Tibial nerve (tissue), 4 donors: ENCODE results near the gene HACL1. TPM values are rescaled to one million over a fixed set of nuclear protein-coding genes. Genes with fewer than 3 reads are reported as not detected.

Experiments
- DNase-seq, 2 donors: peaks; one replicate each; pipeline ENCODE4 v3.0.0-alpha.2; 2019; ENCODE audit warnings: low spot score in 2 of 2
- H3K27ac ChIP-seq, 4 donors: fragments of 200-600 bp; sonication (generic) in 3 of 4; one replicate each; pipeline ENCODE4 v1.5.1; 2017 to 2019; ENCODE audit warnings: mild to moderate bottlenecking in 1 of 4
- H3K27me3 ChIP-seq, 2 donors: fragments of 200-600 bp; sonication (generic) in 1 of 2; one replicate each; pipeline versions ENCODE4 v1.5.1 to v1.6.0; 2017 to 2019
- H3K36me3 ChIP-seq, 3 donors: fragments of 200-600 bp; sonication (generic); one replicate each; pipeline ENCODE4 v1.5.1; 2018 to 2019
- H3K4me1 ChIP-seq, 4 donors: fragments of 200-600 bp; sonication (generic) in 3 of 4; one replicate each; pipeline ENCODE4 v1.5.1; 2017 to 2019
- H3K4me3 ChIP-seq, 4 donors: fragments of 200-600 bp; sonication (generic) in 3 of 4; one replicate each; pipeline ENCODE4 v1.5.1; 2017 to 2019; ENCODE audit warnings: mild to moderate bottlenecking in 1 of 4, moderate library complexity in 1 of 4
- H3K9me3 ChIP-seq, 4 donors: fragments of 200-600 bp; sonication (generic) in 3 of 4; one replicate each; pipeline ENCODE4 v1.5.1; 2017 to 2019
- CTCF ChIP-seq, 5 experiments: fragments of 200-600 bp in 3 of 5; fragments of 450-650 bp in 2 of 5; sonication (generic) in 3 of 5; IDR thresholded peaks; one replicate each; pipeline ENCODE4 v1.5.1; 2016 to 2019; ENCODE audit warnings: antibody characterized with exemption in 5 of 5, mild to moderate bottlenecking in 3 of 5, moderate library complexity in 2 of 5
- EP300 ChIP-seq, 2 donors: sonication (generic); formaldehyde crosslinking; IDR thresholded peaks; one replicate each; pipeline ENCODE4 v1.6.1; 2017; ENCODE audit warnings: antibody characterized with exemption in 2 of 2, mild to moderate bottlenecking in 1 of 2
- POLR2A ChIP-seq, 2 donors: fragments of 450-650 bp; IDR thresholded peaks; one replicate each; pipeline ENCODE4 v1.6.1; 2017; ENCODE audit warnings: antibody characterized with exemption in 2 of 2, mild to moderate bottlenecking in 2 of 2, moderate library complexity in 2 of 2
- WGBS, 2 donors: methylation state at CpG; one replicate each; pipeline ENCODE4 v1.1.5; 2018; 5-methylcytosine and 5-hydroxymethylcytosine counted together
- total RNA-seq, 4 donors: library from RNA; depleted of rRNA; stranded (reverse); fragments of >200 nt; gene quantifications; one replicate each; pipeline ENCODE4 v1.1.0, GENCODE V29; 2016

Gene HACL1
- total RNA-seq, 4 donors from 2014 or later: 19.0 to 33.3 (median 24.2) TPM

- H3K4me3 ChIP-seq: no peak overlapping the region
These were observed 45.6 kb upstream of the HACL1 start for GRCh38 chr3:15646851-15647511.

GRCh38 chr3:15645740-15646501, 44.6 kb upstream of the HACL1 start:
- H3K27ac ChIP-seq: peak overlapping the region in 2 of 4 donors; percentile 79 to 80

More at GRCh38 chr3:15646851-15647511, 45.6 kb upstream of the HACL1 start:
- Histone ChIP-seq H3K36me3 (peaks cover 0 to 30% (median 0%) of the 10 kb centered on the region in 3 donors), H3K9me3 (no peaks in the 10 kb centered on the region), H3K4me1 (peaks cover 0 to 30% (median 25%) of the 10 kb centered on the region in 4 donors), H3K27me3 (no peaks in the 10 kb centered on the region), H3K27ac (peak overlapping the region in 3 of 4 donors; percentile 40 to 80 (median 79))
- 23 to 47% methylated on average over 13 of the region's 13 CpGs for WGBS, 2 donors
- peak in 1 of 2 donors; percentile 18 for DNase-seq
- peak in 1 of 2 donors; percentile 43 for TF ChIP-seq EP300 (IDR thresholded peaks at IDR 0.05)
- no peak for TF ChIP-seq POLR2A (IDR thresholded peaks at IDR 0.05)
- TF ChIP-seq CTCF (IDR thresholded peaks at IDR 0.05): no peak

GRCh38 chr3:15645246-15645645, 43.9 kb upstream of the HACL1 start:
- peaks cover 0 to 36% (median 0%) of the 10 kb centered on the region in 3 donors for H3K36me3 ChIP-seq
- no peaks in the 10 kb centered on the region for H3K9me3 ChIP-seq
- H3K4me1 ChIP-seq: peaks cover 0 to 30% (median 25%) of the 10 kb centered on the region in 4 donors
- peak overlapping the region in 2 of 4 donors; percentile 13 to 80 for H3K27ac ChIP-seq
- no peaks in the 10 kb centered on the region for H3K27me3 ChIP-seq
- TF ChIP-seq POLR2A (IDR thresholded peaks at IDR 0.05) (no peak), CTCF (IDR thresholded peaks at IDR 0.05) (no peak), EP300 (IDR thresholded peaks at IDR 0.05) (no peak)
- no peak overlapping the region for H3K4me3 ChIP-seq
- DNase-seq: no peak
- 88 to 92% methylated on average over 6 of the region's 6 CpGs for WGBS, 2 donors

More at GRCh38 chr3:15645740-15646501, 44.6 kb upstream of the HACL1 start:
- TF ChIP-seq EP300 (IDR thresholded peaks at IDR 0.05) (no peak), CTCF (IDR thresholded peaks at IDR 0.05) (no peak), POLR2A (IDR thresholded peaks at IDR 0.05) (no peak)
- Histone ChIP-seq H3K36me3 (peaks cover 0 to 36% (median 0%) of the 10 kb centered on the region in 3 donors), H3K9me3 (no peaks in the 10 kb centered on the region), H3K27me3 (no peaks in the 10 kb centered on the region), H3K4me3 (no peak overlapping the region), H3K4me1 (peaks cover 0 to 30% (median 25%) of the 10 kb centered on the region in 4 donors)
- WGBS, 2 donors: 56 to 66% methylated on average over 18 of the region's 18 CpGs
- DNase-seq: no peak

- Histone ChIP-seq H3K9me3 (no peaks in the 10 kb centered on the region), H3K27ac (no peak overlapping the region), H3K4me3 (no peak overlapping the region), H3K4me1 (peaks cover 0 to 38% (median 22%) of the 10 kb centered on the region in 4 donors), H3K36me3 (peaks cover 0 to 22% (median 0%) of the 10 kb centered on the region in 3 donors), H3K27me3 (no peaks in the 10 kb centered on the region)
- 80 to 89% methylated on average over 1 of the region's 1 CpG for WGBS, 2 donors
- no peak for TF ChIP-seq CTCF (IDR thresholded peaks at IDR 0.05)
- TF ChIP-seq POLR2A (IDR thresholded peaks at IDR 0.05): no peak
- TF ChIP-seq EP300 (IDR thresholded peaks at IDR 0.05): no peak
- no peak for DNase-seq
These were observed 37.5 kb upstream of the HACL1 start for GRCh38 chr3:15638891-15639262.
